ENCODE results near the gene SUSD5. TPM values are rescaled to one million over a fixed set of nuclear protein-coding genes. Genes with fewer than 3 reads are reported as not detected.

Gene SUSD5
- total and polyA plus RNA-seq, 2 experiments from 2014 or later: 2.3 to 2.4 TPM

GRCh38 chr3:33145901-33146580 lies 72.6 kb downstream of the SUSD5 start:
- Histone ChIP-seq H3K4me2 (no peak overlapping the region), H3K4me1 (ENCODE audit: insufficient read depth) (peaks cover 4% of the 10 kb centered on the region), H2AFZ (no peak overlapping the region), H3K9me3 (ENCODE audit: low read depth) (no peaks in the 10 kb centered on the region), H3K79me2 (no peaks in the 10 kb centered on the region), H3K27me3 (no peaks in the 10 kb centered on the region), H3K4me3 (no peak overlapping the region), H4K20me1 (ENCODE audit: insufficient read depth, poor library complexity, severe bottlenecking) (no peaks in the 10 kb centered on the region), H3K27ac (no peak overlapping the region), H3K36me3 (replicated peaks; ENCODE audit: insufficient read depth, low read depth) (no peaks in the 10 kb centered on the region), H3K9me2 (replicated peaks; ENCODE audit: insufficient read depth) (no peaks in the 10 kb centered on the region)
- TF ChIP-seq EZH2phosphoT487 (IDR thresholded peaks at IDR 0.05; ENCODE audit: low read depth, severe bottlenecking, unreplicated experiment) (no peak), CTCF (IDR thresholded peaks at IDR 0.05; ENCODE audit: poor library complexity) (no peak), EZH2 (IDR thresholded peaks at IDR 0.05; ENCODE audit: borderline replicate concordance) (no peak)
- WGBS (ENCODE audit: low lambda C conversion rate, missing lambda C conversion rate): 85% methylated on average over 9 of the region's 9 CpGs
- DNase-seq (ENCODE audit: low spot score): no peak

- DNase-seq (ENCODE audit: low spot score): no peak
- no peaks in the 10 kb centered on the region for H3K9me2 ChIP-seq (replicated peaks; ENCODE audit: insufficient read depth)
- no peak overlapping the region for H2AFZ ChIP-seq
- no peaks in the 10 kb centered on the region for H3K27me3 ChIP-seq
- TF ChIP-seq EZH2 (IDR thresholded peaks at IDR 0.05; ENCODE audit: borderline replicate concordance) (no peak), CTCF (IDR thresholded peaks at IDR 0.05; ENCODE audit: poor library complexity) (no peak), EZH2phosphoT487 (IDR thresholded peaks at IDR 0.05; ENCODE audit: low read depth, severe bottlenecking, unreplicated experiment) (no peak)
- H3K4me3 ChIP-seq: no peak overlapping the region
- no peaks in the 10 kb centered on the region for H3K79me2 ChIP-seq
- no peak overlapping the region for H3K4me2 ChIP-seq
- H3K4me1 ChIP-seq (ENCODE audit: insufficient read depth): peaks cover 4% of the 10 kb centered on the region
- 96% methylated on average over 16 of the region's 16 CpGs for WGBS (ENCODE audit: low lambda C conversion rate, missing lambda C conversion rate)
- H3K27ac ChIP-seq: no peak overlapping the region
- no peaks in the 10 kb centered on the region for H3K9me3 ChIP-seq (ENCODE audit: low read depth)
- H4K20me1 ChIP-seq (ENCODE audit: insufficient read depth, poor library complexity, severe bottlenecking): no peaks in the 10 kb centered on the region
- no peaks in the 10 kb centered on the region for H3K36me3 ChIP-seq (replicated peaks; ENCODE audit: insufficient read depth, low read depth)
Measured at GRCh38 chr3:33145221-33145900, 73.2 kb downstream of the SUSD5 start.

- H3K4me1 ChIP-seq (ENCODE audit: insufficient read depth): peaks cover 4% of the 10 kb centered on the region
- H3K9me2 ChIP-seq (replicated peaks; ENCODE audit: insufficient read depth): no peaks in the 10 kb centered on the region
- 25% methylated on average over 1 of the region's 1 CpG for WGBS (ENCODE audit: low lambda C conversion rate, missing lambda C conversion rate)
- TF ChIP-seq EZH2phosphoT487 (IDR thresholded peaks at IDR 0.05; ENCODE audit: low read depth, severe bottlenecking, unreplicated experiment) (no peak), EZH2 (IDR thresholded peaks at IDR 0.05; ENCODE audit: borderline replicate concordance) (no peak), CTCF (IDR thresholded peaks at IDR 0.05; ENCODE audit: poor library complexity) (peak; percentile 11)
- H3K27ac ChIP-seq: no peak overlapping the region
- no peak for DNase-seq (ENCODE audit: low spot score)
- no peaks in the 10 kb centered on the region for H4K20me1 ChIP-seq (ENCODE audit: insufficient read depth, poor library complexity, severe bottlenecking)
- no peaks in the 10 kb centered on the region for H3K9me3 ChIP-seq (ENCODE audit: low read depth)
- H3K36me3 ChIP-seq (replicated peaks; ENCODE audit: insufficient read depth, low read depth): no peaks in the 10 kb centered on the region
- no peaks in the 10 kb centered on the region for H3K27me3 ChIP-seq
- H3K4me3 ChIP-seq: no peak overlapping the region
- H3K79me2 ChIP-seq: no peaks in the 10 kb centered on the region
- no peak overlapping the region for H2AFZ ChIP-seq
- H3K4me2 ChIP-seq: no peak overlapping the region
Measured at GRCh38 chr3:33144433-33144832, 74.2 kb downstream of the SUSD5 start.
